GM18517 (cell line): ENCODE results near the gene DNAJB13.
A peak's percentile ranks its signal among the peaks of the same experiment; 100 is the strongest.
"Not testable (repeated sequence)": the region's sequence is repeated elsewhere in the genome, so short reads cannot be mapped to it uniquely, and the experiment has no call there.

Source experiments
- ATAC-seq: cut with Tn5 transposase; IDR thresholded peaks from one replicate; pipeline ENCODE4 v1.9.1; 2021; ENCODE audit warnings: mild to moderate bottlenecking, moderate library complexity; ENCODE audit not compliant: unreplicated experiment

Gene DNAJB13, protein sequence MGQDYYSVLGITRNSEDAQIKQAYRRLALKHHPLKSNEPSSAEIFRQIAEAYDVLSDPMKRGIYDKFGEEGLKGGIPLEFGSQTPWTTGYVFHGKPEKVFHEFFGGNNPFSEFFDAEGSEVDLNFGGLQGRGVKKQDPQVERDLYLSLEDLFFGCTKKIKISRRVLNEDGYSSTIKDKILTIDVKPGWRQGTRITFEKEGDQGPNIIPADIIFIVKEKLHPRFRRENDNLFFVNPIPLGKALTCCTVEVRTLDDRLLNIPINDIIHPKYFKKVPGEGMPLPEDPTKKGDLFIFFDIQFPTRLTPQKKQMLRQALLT

DNA sequence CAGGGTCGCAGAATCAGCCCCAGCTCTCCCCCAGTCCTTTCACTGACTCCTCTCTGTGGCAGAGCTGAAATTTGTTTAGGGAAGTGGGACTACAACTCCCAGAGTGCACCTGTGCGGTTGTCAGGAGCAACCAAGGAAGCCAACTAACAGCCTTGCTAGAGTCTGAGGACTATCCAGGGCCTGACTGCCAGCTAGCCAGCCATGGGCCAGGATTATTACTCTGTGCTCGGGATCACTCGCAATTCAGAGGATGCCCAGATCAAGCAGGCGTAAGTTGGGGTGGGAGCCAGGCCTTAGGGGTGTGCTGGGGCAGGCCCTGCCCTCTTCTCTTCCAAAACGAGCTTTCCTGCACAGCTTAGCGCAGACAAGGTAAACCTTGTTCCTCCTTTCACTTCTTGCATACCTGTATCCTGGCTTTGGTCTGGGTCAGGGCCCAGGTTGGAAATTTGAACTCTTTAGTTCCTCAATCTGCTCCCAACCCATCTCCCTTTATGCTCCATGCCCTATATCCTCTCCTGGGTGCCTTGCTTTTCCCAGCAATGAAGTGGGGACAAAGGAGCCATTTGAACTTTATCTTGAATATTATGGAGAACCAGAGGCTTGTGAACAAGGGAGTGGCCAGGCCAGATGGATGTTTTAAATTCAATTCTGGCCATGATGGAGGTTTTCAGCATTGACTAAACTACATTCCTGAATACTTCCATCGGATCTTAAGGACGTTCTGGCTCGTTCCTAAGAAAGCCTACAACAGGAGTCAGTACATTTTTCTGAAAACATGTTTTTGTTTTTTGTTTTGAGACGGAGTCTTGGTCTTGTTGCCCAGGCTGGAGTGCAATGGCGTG is at the start of gene DNAJB13:
Gene DNAJB13, plus strand, starts transcription at position 158 of the 842 bp plus-strand sequence. Its CDS starts 44 bp downstream, at position 202.
- ATAC-seq = peak; percentile 84

DNA sequence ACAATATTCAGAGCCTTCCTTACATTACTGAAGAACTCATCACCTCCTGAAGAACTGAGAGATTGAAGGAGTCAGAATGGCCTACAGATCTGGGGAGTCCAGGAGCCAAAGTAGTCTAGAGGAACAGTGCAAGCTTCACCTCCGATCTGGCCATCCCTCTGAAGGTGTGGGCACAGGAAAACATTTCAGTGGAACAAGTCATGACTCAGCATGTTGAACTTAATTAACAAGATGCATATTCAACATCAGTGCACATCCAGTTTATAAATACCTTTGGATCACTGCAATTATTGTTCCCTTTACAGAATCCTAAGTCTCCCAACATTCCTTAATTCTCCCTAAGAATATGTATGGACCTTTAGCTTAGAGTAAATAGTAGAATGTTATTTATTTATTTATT is 48.5 kb upstream of the DNAJB13 start:
- ATAC-seq = no peak

DNA sequence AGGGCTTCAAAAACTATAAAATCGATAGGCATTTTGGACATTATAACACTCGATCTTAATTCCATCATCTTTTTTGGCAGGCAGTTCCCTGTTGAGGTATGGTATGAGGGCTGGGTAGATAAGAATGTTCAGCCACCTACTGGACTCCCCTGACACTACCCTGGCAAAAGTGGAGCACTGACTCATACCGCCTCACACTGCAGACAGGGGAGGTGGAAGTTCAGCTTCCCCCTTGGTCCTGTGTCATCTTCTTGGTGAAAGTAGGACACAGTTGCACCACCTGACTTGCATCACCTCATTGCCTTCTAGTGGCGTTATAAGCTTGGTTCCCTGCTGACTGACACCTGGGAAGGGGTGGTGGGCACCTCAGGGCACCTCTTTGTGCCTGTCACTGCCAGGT is 43.6 kb upstream of the DNAJB13 start:
- ATAC-seq = no peak

DNA sequence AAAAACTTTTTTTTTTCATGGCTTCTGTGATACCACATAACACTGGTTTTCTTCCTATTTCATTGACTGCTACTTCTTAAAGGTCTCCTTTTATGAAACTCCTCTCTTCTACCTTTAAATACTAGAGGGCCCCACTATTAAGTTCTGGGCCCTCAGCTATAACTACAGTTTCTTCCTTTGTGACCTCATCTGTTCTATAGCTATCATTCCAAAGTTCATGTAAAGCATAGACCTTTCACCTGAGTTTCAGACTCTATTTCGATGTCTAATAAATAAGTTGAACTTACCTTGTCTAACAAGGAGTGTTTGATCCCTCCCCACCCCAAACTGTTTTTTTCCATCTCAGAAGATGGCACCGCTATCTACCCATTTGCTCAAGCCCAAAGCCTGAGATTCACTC is 38.8 kb upstream of the DNAJB13 start:
- ATAC-seq = no peak

DNA sequence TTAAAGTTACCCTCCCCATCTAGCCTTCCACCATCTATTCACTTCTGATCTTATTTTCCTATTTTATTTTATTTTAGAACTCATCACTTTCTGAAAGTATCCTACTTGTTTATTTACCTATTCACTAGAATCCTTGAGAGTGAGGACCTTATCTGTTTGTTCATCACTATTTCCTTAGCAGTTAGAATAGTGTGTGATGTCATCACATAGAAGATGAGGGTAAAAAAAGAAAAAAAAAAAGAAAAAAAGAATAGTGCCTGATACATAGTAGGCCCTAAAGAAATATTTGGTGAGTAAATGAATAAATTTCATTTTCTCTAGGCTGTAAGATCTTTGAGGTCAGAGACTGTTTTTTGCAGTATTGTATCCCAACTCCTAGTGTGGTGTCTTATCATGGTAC is 37.4 kb upstream of the DNAJB13 start:
- ATAC-seq = no peak

DNA sequence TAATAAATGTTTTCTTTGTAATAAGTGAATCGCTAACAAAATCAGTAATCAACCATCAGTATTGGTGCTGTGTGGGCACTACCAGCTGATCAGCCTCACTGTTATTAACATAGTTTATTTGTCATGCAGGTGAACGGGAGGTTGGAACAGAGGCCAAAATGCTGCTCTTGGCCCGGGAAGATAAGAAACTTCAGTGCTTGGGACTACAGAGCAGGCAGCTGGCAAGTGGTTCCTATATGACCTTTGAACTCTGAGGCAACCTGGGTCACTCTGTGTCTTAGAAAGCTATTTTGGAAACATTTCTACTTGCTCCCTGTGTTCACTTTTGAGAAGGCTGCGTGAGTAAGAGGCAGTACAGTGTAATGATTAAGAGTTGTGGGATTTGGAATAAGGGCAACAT is 36.5 kb upstream of the DNAJB13 start:
- no peak for ATAC-seq

DNA sequence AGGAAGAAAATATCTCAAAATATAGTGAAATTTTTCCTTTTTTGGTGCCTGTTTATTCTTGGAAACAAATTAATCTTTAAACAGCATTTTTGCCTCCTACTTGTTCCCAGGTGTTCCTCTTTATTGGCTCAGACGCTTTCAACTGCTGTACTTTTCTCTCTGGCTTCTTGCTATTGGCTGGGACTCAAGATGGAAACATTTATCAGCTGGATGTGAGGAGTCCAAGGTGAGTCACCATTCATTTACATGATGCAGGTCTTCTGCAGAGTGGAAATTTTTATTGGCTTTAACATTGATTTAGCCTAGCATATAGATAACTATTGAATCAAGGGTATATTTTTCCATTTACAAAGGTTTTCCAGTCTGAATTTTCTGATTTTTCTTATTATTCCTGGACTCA is 34.4 kb upstream of the DNAJB13 start:
- no peak for ATAC-seq

DNA sequence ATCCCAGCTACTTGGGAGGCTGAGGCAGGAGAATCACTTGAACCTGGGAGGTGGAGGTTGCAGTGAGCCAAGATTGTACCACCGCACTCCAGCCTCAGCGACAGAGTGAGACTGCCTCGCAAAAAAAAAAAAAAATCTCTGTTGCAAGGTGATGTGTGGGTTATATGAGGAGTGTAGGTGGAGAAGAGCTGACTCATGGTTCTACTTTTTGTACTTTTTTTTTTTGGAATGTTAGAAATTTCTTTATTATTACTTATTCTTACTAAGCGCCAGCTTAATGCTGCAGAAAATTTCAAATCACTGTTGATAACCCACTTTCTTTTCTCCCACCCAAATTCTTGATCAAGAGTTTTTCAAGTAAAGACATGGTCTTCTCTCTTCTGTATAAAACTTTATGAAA is 29.6 kb upstream of the DNAJB13 start:
- no peak for ATAC-seq

DNA sequence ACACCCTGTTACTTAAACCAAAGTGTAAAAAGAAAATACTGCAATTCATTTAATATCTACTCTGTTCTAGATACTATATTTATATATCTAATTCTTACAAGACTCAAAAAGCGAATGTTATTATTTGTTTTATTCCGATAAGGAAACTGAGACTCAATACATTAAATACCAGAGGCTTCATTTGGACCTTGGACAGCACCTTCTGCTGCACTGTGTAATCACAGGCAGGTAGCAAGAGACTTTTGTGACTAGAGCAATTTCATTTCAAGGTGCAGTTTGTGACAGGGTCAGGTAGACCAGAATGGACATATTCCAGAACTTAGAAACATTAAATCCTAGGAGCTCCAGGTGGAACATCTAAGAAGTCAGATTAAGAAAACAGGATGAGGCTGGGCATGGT is 21.4 kb upstream of the DNAJB13 start:
- ATAC-seq = no peak

DNA sequence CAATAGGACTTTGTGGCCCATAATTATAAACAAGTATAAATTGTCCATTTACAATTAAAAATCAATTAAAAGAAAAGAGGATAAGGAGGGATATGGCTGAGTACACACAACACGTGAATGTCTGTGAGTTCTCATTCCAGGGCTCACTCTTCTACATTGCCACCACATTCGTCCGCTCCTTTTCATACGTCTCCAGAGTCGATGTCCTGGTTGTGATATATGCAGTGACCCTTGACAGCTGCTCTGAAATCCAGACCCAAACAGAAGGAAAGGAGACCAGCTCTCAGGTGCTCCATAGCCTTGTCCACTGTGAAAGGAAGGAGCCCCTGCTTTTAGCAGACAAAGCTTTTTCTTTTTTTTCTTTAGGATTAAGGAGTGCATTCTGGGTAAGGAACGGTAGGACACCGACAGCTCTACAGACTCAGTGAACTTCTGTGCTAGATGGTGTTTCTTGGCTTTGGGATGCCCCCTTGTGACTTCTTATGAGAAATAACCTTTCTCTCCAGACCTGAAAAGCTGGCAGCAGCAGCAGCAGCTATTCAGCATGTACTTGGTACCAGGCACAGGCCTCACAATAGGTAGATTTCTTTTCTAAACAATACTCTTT is 19.7 kb upstream of the DNAJB13 start:
- ATAC-seq = no peak

DNA sequence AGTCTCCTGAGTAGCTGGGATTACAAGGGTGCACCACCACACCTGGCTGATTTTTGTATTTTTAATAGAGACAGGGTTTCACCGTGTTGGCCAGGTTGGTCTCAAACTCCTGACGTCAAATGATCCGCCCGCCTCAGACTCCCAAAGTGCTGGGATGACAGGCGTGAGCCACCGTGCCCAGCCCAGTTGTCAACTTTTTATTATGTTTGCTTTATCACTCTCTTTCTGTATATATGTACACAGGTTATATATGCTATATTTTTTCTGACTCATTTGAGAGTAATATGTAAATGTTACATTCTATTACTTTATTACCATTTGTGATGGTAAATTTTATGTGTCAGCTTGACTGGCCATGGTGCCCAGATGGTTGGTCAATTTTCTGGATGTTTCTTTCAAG is 18.9 kb upstream of the DNAJB13 start:
- ATAC-seq = no peak

DNA sequence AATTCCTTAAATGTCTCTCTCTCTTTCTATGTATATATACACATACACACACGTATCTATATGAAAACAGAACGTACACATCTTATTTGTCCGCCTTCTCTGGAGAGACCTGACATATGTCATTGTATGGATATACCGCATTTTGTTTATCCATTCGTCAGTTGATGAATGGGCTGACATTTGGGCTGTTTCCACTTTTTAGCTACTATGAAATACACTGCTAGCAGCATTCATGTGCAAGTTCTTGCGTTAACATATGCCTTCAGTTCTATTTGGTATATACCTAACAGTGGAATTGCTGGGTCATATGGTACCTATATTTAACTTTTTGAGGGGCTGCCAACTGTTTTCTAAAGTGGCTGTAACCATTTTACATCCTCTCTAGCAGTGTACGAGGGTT is 18.0 kb upstream of the DNAJB13 start:
- no peak for ATAC-seq

DNA sequence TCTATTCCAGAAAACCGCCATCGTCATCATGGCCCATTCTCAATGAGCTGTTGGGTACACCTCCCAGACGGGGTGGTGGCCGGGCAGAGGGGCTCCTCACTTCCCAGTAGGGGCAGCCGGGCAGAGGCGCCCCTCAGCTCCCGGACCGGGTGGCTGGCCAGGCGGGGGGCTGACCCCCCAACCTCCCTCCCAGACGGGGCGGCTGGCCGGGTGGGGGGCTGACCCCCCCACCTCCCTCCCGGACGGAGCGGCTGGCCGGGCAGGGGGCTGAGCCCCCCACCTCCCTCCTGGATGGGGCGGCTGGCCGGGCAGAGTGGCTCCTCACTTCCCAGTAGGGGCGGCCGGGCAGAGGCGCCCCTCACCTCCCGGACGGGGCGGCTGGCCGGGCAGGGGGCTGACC is 14.8 kb upstream of the DNAJB13 start:
- ATAC-seq = not testable (repeated sequence)

DNA sequence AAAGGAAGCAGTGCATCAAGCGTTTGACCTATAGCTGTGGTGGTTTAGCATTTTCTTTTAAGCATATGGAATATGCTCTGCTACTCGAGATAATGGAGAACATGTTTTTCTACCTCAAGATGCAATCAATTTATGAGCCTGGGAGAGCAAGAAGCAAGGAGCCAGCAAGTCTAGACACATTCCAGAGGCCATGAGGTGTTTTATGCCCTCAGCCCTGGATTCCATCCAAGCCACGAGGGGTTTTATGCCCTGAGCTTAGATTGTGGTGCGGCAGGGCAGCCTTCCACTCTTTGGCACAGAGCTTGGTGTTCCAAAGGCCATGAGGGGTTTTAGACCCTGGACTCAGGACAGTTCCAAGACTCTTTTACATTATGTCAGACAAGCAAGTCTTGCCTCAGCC is 11.7 kb upstream of the DNAJB13 start:
- ATAC-seq = no peak

DNA sequence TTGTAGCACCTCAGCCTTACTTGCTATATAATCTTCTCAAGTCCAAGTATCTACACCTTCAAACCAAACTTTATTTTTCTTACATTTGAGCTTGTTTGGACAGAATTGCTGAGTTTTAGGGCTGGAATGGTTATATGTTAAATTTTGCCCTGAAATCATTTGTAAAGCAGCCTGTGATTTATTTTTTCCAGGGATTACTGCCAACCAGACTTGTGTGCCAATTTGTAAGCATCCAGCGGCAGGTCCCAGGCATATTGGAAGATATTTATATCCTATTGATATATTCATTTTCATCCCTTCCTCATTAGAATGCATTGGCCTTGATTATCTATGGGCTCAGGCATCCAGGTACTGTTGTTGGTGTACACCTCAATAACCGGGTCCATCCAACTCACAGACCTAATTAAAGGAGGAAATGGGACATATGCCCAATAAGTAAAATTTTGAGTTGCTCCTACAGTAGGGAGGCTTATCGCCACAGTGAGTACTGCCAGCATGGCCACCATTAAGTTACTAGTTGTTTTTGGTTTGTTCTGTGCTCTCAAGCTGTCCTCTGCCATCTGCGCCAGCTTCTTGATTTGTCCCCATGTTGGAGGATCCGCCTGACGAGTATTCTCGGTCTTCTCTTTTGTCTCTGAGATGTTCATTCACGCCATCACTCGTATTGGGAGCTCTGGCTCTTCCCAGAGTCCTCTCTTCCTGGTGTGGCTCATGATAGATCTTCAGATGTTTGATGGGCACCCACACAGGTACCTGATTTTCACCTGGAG is 9.8 kb upstream of the DNAJB13 start:
- no peak for ATAC-seq

DNA sequence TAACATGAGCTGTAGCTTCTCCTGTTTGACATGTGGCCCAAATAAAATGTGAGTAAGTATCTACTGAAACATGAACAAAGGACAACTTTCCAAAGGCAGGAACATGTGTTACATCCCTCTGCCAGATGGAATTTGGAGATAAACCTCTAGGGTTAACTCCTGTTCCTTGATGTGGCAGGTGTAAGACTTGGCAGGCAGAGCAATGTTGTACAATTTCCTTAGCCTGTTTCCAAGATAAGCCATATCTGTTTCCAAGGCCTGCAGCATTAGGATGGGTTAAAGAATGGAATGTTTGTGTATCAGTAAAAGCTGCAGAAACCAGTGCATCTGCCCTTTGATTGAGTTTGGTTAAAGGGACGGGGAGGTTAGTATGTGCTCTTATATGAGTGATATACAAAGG is 8.8 kb upstream of the DNAJB13 start:
- ATAC-seq = no peak

DNA sequence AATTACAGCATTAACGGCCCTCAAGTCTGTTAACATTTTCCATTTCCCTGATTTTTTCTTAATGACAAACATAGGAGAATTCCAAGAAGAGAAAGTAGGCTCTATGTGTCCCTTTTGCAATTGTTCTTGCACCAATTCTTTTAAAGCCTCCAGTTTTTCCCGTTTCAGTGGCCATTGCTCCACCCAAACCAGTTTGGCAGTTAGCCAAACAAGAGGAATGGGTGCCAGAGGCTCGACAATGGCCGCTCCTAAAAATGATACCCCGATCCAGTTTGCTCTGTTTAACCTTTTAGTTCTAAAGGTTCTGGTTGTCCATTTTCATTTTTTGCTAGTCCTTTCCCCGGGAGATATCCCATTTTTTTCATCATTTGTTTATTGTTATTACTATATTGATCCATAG is 6.7 kb upstream of the DNAJB13 start:
- ATAC-seq = no peak

DNA sequence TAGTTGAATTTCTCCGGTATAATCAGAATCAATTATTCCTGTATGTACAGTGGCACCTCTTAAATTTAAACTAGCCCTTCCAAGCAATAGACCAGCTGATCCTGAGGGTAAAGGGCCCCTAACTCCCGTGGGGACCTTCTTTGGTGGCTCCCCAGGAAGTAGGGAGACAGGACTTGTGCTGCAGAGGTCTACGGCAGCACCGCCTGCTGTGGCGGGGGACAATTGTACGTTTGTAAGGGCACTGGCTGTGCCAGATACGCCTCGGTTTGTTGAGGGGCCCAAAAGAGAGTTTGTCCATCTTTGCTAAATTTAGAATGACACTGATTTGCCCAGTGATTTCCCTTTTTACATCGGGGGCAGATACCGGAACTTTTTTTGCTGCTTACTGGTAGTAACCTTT is 5.9 kb upstream of the DNAJB13 start:
- ATAC-seq = no peak

DNA sequence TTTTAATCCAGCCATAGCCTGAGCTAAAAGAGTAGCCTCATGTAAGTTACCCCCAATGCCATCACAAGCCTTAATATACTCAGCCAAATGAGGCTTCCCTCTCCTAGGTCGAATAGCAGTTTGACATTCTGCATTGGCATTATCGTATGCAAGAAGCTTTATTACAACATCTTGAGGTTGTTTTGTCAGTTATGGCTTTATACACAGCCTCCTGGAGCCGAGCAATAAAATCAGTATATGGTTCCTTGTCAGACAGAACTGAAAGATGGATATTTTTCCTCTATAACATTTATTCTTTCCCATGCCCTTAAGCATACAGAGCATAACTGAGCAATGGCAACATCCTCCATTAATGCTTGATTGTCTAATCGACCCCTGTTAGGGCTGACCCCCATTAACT is 5.4 kb upstream of the DNAJB13 start:
- ATAC-seq = no peak

DNA sequence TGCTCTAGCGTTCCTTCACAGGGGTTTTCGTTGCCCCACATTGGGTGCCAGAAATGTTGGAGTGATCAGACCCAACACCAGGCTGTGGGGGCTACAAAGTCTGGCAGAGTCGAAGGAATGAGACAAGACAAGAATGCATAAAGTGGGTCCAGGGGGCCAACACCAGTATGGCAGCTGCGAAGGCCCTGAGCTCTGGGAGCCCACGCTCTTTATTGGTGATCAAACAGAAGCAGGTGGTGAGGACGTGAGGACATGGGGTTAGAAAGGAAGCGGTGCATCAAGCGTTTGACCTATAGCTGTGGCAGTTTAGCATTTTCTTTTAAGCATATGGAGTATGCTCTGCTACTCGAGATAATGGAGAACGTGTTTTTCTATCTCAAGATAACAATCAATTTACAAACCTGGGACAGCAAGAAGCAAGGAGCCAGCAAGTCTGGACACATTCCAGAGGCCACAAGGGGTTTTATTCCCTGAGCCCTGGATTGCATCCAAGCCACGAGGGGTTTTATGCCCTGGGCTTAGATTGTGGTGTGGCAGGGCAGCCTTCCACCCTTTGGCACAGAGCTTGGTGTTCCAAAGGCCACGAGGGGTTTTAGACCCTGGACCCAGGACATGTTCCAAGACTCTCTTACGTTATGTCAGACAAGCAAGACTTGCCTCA is 3.9 kb upstream of the DNAJB13 start:
- no peak for ATAC-seq

DNA sequence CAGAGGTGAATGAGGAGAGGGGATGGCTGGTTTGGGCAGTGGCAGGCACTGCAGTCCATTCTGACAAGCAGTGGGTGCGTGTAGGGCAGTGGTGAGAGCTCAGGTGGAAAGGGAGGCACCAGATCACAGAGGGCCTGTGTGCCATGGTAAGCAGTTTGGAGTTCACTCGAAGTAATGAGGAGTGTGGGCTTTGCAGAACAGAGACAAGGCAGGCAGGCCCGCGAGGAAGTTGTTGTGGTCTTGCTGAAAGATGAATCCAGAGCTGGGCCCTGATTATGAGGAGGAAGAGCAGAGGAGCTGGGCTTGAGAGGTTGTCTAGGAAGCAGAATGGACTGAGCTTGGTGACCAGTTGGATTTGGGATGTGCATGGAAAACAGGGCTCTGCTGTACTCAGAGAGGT is 1.6 kb upstream of the DNAJB13 start:
- no peak for ATAC-seq
